ACHN (cell line): Measurements from ENCODE around the gene TUBD1.
"Not testable (repeated sequence)": the region's sequence is repeated elsewhere in the genome, so short reads cannot be mapped to it uniquely, and the experiment has no call there.

Source experiments
- DNase-seq: peaks from one replicate; pipeline ENCODE4 v3.0.0-alpha.2; 2015
- in situ Hi-C: cut with HindIII; loops from 2 replicates; pipeline ENCODE4 v1.10.0; 2017; ENCODE audit warnings: low sequenced_read_pairs, low pct_ligation_motif_present, low pct_unique_long_range_greater_than_20kb

TUBD1 gene

GRCh38 chr17:59892924-59893675 lies at the start of gene TUBD1, which contains the start of gene RPS6KB1:
TSS of gene TUBD1 (minus strand) at chr17:59892943. CDS start at chr17:59891002, 1,941 bp downstream.
TSS of gene RPS6KB1 (plus strand) at chr17:59893121. CDS start at chr17:59893185, 64 bp downstream.
- in situ Hi-C loops, result no loop called here
- peak; percentile 99 for DNase-seq

- in situ Hi-C loops, result no loop called here
- DNase-seq, result no peak
Observed at GRCh38 chr17:59941131-59941530, 48.4 kb upstream of the TUBD1 start.

- DNase-seq, in situ Hi-C loops: not testable (repeated sequence)
Observed at GRCh38 chr17:59940697-59941096, 48.0 kb upstream of the TUBD1 start.

GRCh38 chr17:59933317-59933716 lies 40.6 kb upstream of the TUBD1 start:
- DNase-seq, in situ Hi-C loops: not testable (repeated sequence)

- DNase-seq, in situ Hi-C loops: not testable (repeated sequence)
Observed at GRCh38 chr17:59930768-59931167, 38.0 kb upstream of the TUBD1 start.

- DNase-seq, in situ Hi-C loops: not testable (repeated sequence)
Observed at GRCh38 chr17:59930121-59930520, 37.4 kb upstream of the TUBD1 start.

- in situ Hi-C loops, DNase-seq: not testable (repeated sequence)
Observed at GRCh38 chr17:59920637-59921036, 27.9 kb upstream of the TUBD1 start.

- no peak for DNase-seq
- in situ Hi-C loops, result no loop called here
Observed at GRCh38 chr17:59916446-59916845, 23.7 kb upstream of the TUBD1 start.

GRCh38 chr17:59914274-59914854 lies 21.6 kb upstream of the TUBD1 start:
- DNase-seq, result peak; percentile 56
- in situ Hi-C loops, result no loop called here

GRCh38 chr17:59907467-59907866 lies 14.7 kb upstream of the TUBD1 start:
- DNase-seq, result no peak
- in situ Hi-C loops, result no loop called here

GRCh38 chr17:59903455-59903854 lies 10.7 kb upstream of the TUBD1 start:
- in situ Hi-C loops, result no loop called here
- no peak for DNase-seq

GRCh38 chr17:59901604-59902003 lies 8.9 kb upstream of the TUBD1 start:
- in situ Hi-C loops, result no loop called here

GRCh38 chr17:59899099-59899498 lies 6.4 kb upstream of the TUBD1 start:
- in situ Hi-C loops, result no loop called here
- DNase-seq, result no peak

More at GRCh38 chr17:59901604-59902003, 8.9 kb upstream of the TUBD1 start:
- no peak for DNase-seq

GRCh38 chr17:59897090-59897489 lies 4.3 kb upstream of the TUBD1 start:
- DNase-seq, result peak; percentile 7
- in situ Hi-C loops, result no loop called here

- DNase-seq, result peak; percentile 39
- in situ Hi-C loops, result no loop called here
Observed at GRCh38 chr17:59893676-59894100, 945 bp upstream of the TUBD1 start.

GRCh38 chr17:59892251-59892923 lies 356 bp downstream of the TUBD1 start:
- in situ Hi-C loops, result no loop called here
- DNase-seq, result no peak

- peak; percentile 5 for DNase-seq
- in situ Hi-C loops, result no loop called here
Observed at GRCh38 chr17:59890720-59891119, 2.0 kb downstream of the TUBD1 start.

- DNase-seq, result no peak
- in situ Hi-C loops, result no loop called here
Observed at GRCh38 chr17:59888145-59888750, 4.5 kb downstream of the TUBD1 start.

- DNase-seq, result no peak
- in situ Hi-C loops, result no loop called here
Observed at GRCh38 chr17:59884861-59885260, 7.9 kb downstream of the TUBD1 start.
